Naive B cell (primary cell): Measurements from ENCODE around the gene DENND1C. TPM values are rescaled to one million over a fixed set of nuclear protein-coding genes. Genes with fewer than 3 reads are reported as not detected.

Experiments used
- ATAC-seq, 2 donors: fragments of 150-1000 bp; cut with Tn5 transposase; 2 replicates each; pipeline ENCODE4 v1.10.0; 2021; ENCODE audit warnings: low read depth in 2 of 2, mild to moderate bottlenecking in 2 of 2, moderate library complexity in 2 of 2
- DNase-seq: peaks from one replicate; pipeline ENCODE4 v3.0.0; 2022
- H3K27ac Mint-ChIP-seq, 6 donors: one replicate each; pipeline ENCODE4 v1.8.0; 2020 to 2022; ENCODE audit warnings: mild to moderate bottlenecking in 6 of 6, mixed read lengths in 6 of 6, moderate library complexity in 5 of 6, inconsistent platforms in 2 of 6
- H3K27me3 Mint-ChIP-seq, 3 donors: one replicate each; pipeline ENCODE4 v1.8.0; 2021 to 2022; ENCODE audit warnings: mixed read lengths in 3 of 3, mild to moderate bottlenecking in 1 of 3
- H3K36me3 Mint-ChIP-seq, 2 donors: one replicate each; pipeline ENCODE4 v1.8.0; 2020 to 2022; ENCODE audit warnings: mixed read lengths in 2 of 2, inconsistent platforms in 1 of 2, mild to moderate bottlenecking in 1 of 2
- H3K4me1 Mint-ChIP-seq, 3 donors: one replicate each; pipeline ENCODE4 v1.8.0; 2020 to 2022; ENCODE audit warnings: mixed read lengths in 3 of 3, inconsistent platforms in 1 of 3, mild to moderate bottlenecking in 1 of 3, moderate library complexity in 1 of 3
- H3K4me3 Mint-ChIP-seq, 8 donors: one replicate each; pipeline ENCODE4 v1.8.0; 2020 to 2022; ENCODE audit warnings: mild to moderate bottlenecking in 8 of 8, mixed read lengths in 8 of 8, moderate library complexity in 8 of 8, inconsistent platforms in 2 of 8
- H3K9me3 Mint-ChIP-seq, 7 donors: one replicate each; pipeline ENCODE4 v1.8.0; 2020 to 2022; ENCODE audit warnings: mixed read lengths in 7 of 7, mild to moderate bottlenecking in 5 of 7, inconsistent platforms in 2 of 7, moderate library complexity in 1 of 7
- polyA plus RNA-seq, 6 donors: library from polyadenylated mRNA; unstranded; fragments of 300-500 nt; fragmentation: Illumina TruSeq; gene quantifications; one replicate each; pipeline ENCODE4 v1.2.3, GENCODE V29; 2021; ENCODE audit warnings: low read depth in 6 of 6

Gene DENND1C
- polyA plus RNA-seq, 6 donors from 2014 or later, result 36.5 to 72.3 (median 39.3) TPM

DNA sequence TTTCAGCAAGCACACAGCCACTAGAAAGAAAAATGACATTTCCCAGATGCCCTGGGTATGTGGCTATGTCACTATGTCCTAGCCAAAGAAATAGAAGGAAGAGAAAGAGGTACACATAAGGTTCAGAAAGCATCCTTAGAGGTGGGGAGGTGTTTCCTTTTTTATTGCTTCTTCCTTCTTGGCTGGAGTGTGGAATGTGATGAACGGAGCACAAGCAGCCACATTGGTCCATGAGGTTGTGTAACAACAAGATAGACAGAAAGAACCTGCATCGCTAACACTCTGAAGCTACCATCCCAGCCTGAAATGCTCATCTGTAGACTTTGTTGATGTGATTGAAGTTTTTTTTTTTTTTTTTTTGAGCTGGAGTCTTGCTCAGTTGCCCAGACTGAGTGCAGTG lies 28.7 kb downstream of the DENND1C start:
- H3K9me3 Mint-ChIP-seq, result peaks cover 0 to 19% (median 7%) of the 10 kb centered on the region in 7 donors
- no peak for DNase-seq
- H3K4me3 Mint-ChIP-seq, result no peak overlapping the region
- no peak overlapping the region for H3K27ac Mint-ChIP-seq
- H3K4me1 Mint-ChIP-seq, result peaks cover 0 to 3% (median 0%) of the 10 kb centered on the region in 3 donors
- no peak for ATAC-seq
- H3K27me3 Mint-ChIP-seq, result peaks cover 0 to 6% (median 0%) of the 10 kb centered on the region in 3 donors
- peaks cover 8 to 11% of the 10 kb centered on the region in 2 donors for H3K36me3 Mint-ChIP-seq

DNA sequence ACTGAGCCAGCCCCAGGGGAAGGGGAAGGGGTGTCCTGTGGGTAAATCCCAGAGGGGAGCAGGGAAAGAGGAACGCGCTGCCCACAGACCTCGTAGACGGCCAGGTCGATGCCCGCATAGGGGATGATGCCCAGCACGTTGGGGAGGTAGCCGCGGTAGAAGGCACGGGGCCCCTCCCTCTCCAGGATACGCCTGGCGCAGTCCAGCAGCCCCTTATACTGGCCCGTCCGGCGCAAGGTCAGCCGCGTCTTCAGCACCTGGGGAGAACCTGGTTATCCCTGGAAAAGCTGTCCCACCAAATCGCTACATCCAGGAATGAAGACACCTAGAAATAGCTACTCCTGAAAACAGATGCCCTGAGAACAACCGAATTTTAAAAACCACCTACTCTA lies 29.4 kb downstream of the DENND1C start:
- H3K9me3 Mint-ChIP-seq, result peaks cover 0 to 19% (median 7%) of the 10 kb centered on the region in 7 donors
- peaks cover 0 to 6% (median 0%) of the 10 kb centered on the region in 3 donors for H3K27me3 Mint-ChIP-seq
- ATAC-seq (no peak), DNase-seq (no peak)
- no peak overlapping the region for H3K4me3 Mint-ChIP-seq
- no peaks in the 10 kb centered on the region for H3K4me1 Mint-ChIP-seq
- no peak overlapping the region for H3K27ac Mint-ChIP-seq
- H3K36me3 Mint-ChIP-seq, result peaks cover 8 to 11% of the 10 kb centered on the region in 2 donors

DNA sequence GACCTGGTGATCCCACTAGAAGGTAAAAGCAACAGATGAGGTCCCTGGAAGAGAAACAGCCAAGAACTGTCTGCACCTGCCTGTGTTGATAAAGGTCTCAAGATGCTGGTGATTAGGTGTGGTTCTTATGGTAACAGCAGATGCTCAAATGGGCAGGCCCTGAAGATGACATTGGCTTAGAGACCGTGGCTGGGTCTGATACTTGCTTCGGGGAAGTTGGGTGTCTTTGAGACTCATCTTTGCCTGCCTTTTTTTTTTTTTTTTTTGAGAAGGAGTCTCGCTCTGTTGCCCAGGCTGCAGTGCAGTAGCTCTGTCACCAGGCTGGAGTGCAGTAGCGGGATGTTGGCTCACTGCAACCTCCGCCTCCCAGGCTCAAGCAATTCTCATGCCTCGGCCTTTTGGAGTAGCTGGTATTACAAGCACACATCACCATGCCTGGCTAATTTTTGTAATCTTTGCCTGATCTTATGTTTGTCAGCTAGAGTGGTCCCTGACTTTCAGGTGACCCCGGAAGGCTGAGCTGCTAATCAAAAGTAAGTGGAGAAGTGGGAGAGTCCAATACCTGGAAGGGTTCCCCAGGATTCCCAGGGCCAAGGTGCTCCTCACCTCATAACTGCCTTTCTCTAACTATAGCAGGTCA lies 29.9 kb downstream of the DENND1C start:
- ATAC-seq (no peak), DNase-seq (no peak)
- Mint-ChIP-seq H3K4me1 (no peaks in the 10 kb centered on the region), H3K27me3 (peaks cover 0 to 6% (median 0%) of the 10 kb centered on the region in 3 donors), H3K9me3 (peaks cover 0 to 19% (median 7%) of the 10 kb centered on the region in 7 donors), H3K4me3 (no peak overlapping the region), H3K36me3 (peaks cover 9 to 14% of the 10 kb centered on the region in 2 donors), H3K27ac (peak overlapping the region in 1 of 6 donors; percentile 26)

DNA sequence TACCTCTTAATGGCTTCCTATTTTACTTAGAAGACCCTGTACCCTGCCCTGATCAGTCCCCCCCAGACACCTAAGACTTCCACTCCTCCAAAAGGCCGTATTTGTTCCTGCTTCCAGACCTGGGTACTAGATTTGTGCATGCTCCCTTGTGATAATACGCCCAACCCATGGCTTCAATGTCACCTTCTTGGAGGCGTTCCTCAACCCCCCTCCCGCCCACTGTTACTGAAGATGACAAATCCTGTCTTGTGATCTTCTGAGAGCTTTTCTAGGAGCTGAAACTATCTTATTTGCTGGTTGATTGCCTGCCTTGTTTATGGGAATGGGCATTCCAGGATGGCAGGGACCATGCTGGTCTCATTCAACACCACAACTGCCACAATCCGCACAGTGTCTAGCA lies 31.4 kb downstream of the DENND1C start:
- Mint-ChIP-seq H3K27ac (no peak overlapping the region), H3K36me3 (peaks cover 18 to 19% of the 10 kb centered on the region in 2 donors), H3K4me3 (peak overlapping the region in 1 of 8 donors; percentile 9), H3K9me3 (peaks cover 1 to 19% (median 7%) of the 10 kb centered on the region in 7 donors), H3K27me3 (peaks cover 0 to 6% (median 0%) of the 10 kb centered on the region in 3 donors), H3K4me1 (no peaks in the 10 kb centered on the region)
- ATAC-seq (no peak), DNase-seq (no peak)

GRCh38 chr19:6448045-6448444 lies 33.5 kb downstream of the DENND1C start:
- Mint-ChIP-seq H3K9me3 (peaks cover 0 to 5% (median 4%) of the 10 kb centered on the region in 7 donors), H3K27me3 (peaks cover 0 to 6% (median 0%) of the 10 kb centered on the region in 3 donors), H3K4me1 (no peaks in the 10 kb centered on the region), H3K27ac (peak overlapping the region in 1 of 6 donors; percentile 9), H3K36me3 (peaks cover 10 to 12% of the 10 kb centered on the region in 2 donors), H3K4me3 (no peak overlapping the region)
- DNase-seq (no peak), ATAC-seq (no peak)

- Mint-ChIP-seq H3K4me1 (no peaks in the 10 kb centered on the region), H3K4me3 (no peak overlapping the region), H3K27ac (peak overlapping the region in 2 of 6 donors; percentile 60 to 77), H3K27me3 (peaks cover 0 to 6% (median 0%) of the 10 kb centered on the region in 3 donors), H3K9me3 (peaks cover 0 to 5% (median 1%) of the 10 kb centered on the region in 7 donors), H3K36me3 (peaks cover 7 to 10% of the 10 kb centered on the region in 2 donors)
- no peak for ATAC-seq
- DNase-seq, result no peak
Measured at GRCh38 chr19:6446452-6446851, 35.1 kb downstream of the DENND1C start.

DNA sequence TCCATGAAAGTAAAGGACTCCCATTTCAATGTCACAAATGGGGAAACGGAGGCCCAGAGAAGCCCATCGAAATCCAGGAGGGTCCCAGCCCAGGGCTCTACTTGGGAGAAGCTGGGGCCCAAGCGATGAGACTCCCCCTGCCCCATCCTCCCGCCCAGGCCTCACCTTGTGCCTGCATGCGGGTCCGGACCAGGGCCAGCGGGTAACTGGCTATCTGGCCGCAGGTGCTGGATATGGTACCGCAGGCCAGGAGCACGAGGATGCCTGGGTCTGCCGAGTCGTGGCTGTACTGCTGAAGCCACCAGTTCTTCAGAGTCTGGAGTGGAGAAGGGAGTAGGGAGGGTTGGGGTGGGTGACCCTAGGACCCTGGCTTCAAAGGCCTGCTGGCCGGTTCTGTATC lies 37.6 kb downstream of the DENND1C start:
- Mint-ChIP-seq H3K4me3 (no peak overlapping the region), H3K9me3 (peaks cover 0 to 5% (median 1%) of the 10 kb centered on the region in 7 donors), H3K36me3 (peaks cover 7 to 10% of the 10 kb centered on the region in 2 donors), H3K27ac (no peak overlapping the region), H3K27me3 (no peaks in the 10 kb centered on the region), H3K4me1 (peaks cover 0 to 3% (median 0%) of the 10 kb centered on the region in 3 donors)
- ATAC-seq (no peak), DNase-seq (no peak)

DNA sequence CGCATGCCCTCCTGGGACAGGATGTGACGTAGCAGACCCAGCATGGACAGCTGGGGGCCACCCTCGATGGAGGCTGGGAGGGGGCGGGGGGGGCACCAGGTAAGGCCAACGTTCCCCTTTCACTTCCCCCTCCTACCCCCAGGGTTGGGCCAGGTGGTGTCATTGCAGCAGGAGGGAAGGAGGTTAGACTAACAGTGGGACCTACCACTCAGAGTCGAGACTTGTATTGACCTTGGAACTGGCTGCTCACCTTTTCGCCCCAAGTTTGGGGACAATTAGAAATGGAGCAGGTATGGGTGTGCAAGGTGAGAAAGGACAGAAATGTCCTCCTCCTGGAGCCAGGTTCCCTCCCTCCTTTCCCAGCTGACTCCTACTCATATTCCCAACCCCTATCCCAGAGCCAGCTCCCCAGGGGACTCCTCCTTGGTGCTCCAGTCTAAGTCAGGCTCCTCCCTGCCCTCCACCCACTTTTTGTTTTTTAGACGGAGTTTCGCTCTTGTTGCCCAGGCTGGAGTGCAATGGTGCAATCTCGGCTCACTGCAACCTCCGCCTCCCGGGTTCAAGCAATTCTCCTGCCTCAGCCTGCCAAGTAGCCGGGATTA lies 39.4 kb downstream of the DENND1C start:
- H3K27me3 Mint-ChIP-seq, result peaks cover 0 to 9% (median 0%) of the 10 kb centered on the region in 3 donors
- peaks cover 0 to 3% (median 0%) of the 10 kb centered on the region in 3 donors for H3K4me1 Mint-ChIP-seq
- H3K27ac Mint-ChIP-seq, result no peak overlapping the region
- ATAC-seq (no peak), DNase-seq (no peak)
- H3K9me3 Mint-ChIP-seq, result peaks cover 0 to 5% (median 1%) of the 10 kb centered on the region in 7 donors
- no peak overlapping the region for H3K4me3 Mint-ChIP-seq
- peaks cover 7 to 10% of the 10 kb centered on the region in 2 donors for H3K36me3 Mint-ChIP-seq

DNA sequence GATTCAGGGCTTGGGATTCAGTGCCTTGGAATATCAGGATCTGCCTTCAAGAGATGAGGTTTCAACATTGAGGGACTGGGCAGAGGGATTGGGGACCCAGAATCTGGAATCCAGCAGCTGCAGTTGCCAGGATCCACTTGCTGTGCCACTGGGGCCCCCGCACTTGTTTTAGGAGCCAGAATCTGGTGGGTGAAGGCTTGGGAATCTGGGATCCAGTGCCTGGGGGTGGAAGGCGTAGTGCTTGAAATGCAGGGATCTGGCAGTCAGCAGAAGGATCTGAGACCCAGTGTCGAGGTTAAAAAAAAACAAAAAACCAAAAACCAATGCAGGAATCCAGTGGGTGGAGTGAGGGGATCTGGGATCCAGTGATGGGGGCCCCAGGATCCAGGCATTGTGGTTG lies 40.7 kb downstream of the DENND1C start:
- peaks cover 0 to 9% (median 0%) of the 10 kb centered on the region in 3 donors for H3K27me3 Mint-ChIP-seq
- ATAC-seq, result no peak
- peak overlapping the region in 2 of 6 donors; percentile 24 to 30 for H3K27ac Mint-ChIP-seq

DNA sequence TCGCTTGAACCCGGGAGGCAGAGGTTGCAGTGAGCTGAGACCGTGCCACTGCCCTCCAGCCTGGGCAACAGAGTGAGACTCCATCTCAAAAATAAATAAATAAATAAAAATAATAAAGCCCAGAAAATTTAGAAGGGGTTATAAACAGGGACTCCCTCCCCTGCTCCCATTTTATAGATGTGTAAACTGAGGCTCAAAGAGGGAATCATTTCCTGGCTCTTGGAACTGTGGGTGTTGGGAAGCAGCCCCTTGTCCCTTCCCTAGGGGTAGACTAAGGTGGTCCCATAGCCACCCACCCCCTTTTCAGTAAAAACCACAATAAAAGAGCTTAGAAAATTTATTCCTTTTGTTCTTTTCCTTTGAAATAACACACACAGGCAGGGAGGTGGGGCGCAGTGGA lies 41.8 kb downstream of the DENND1C start:
- peaks cover 0 to 3% (median 0%) of the 10 kb centered on the region in 3 donors for H3K4me1 Mint-ChIP-seq
- peaks cover 0 to 9% (median 0%) of the 10 kb centered on the region in 3 donors for H3K27me3 Mint-ChIP-seq
- peaks cover 0 to 1% (median 0%) of the 10 kb centered on the region in 7 donors for H3K9me3 Mint-ChIP-seq
- DNase-seq (no peak), ATAC-seq (no peak)
- H3K36me3 Mint-ChIP-seq, result no peaks in the 10 kb centered on the region
- no peak overlapping the region for H3K27ac Mint-ChIP-seq
- no peak overlapping the region for H3K4me3 Mint-ChIP-seq

More for the DNA sequence above, 40.7 kb downstream of the DENND1C start:
- Mint-ChIP-seq H3K4me1 (peaks cover 0 to 3% (median 0%) of the 10 kb centered on the region in 3 donors), H3K36me3 (peaks cover 0 to under 1% of the 10 kb centered on the region in 2 donors), H3K9me3 (peaks cover 0 to 2% (median 0%) of the 10 kb centered on the region in 7 donors), H3K4me3 (no peak overlapping the region)
- no peak for DNase-seq

DNA sequence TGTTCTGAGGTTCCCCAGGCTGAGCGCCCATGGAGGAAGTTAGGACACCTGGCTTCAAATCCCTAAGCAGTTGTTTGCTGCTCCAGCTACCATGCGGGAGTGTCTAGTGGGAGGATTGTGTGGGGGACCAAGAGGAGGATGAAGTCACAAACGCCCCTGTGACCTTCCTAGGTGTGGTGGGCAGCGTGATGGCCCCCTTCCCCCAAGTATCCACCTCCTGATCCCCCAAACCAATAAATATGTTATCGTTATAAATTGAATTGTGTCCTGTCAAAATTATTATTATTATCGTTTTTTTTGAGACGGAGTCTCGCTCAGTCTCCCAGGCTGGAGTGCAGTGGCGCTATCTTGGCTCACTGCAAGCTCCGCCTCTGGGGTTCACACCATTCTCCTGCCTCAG lies 47.9 kb downstream of the DENND1C start, which contains the start of gene SLC25A41:
Gene SLC25A41, minus strand, starts transcription at position 101 of the 400 bp plus-strand sequence. Its CDS starts 70 bp downstream, at position 31.
- Mint-ChIP-seq H3K36me3 (no peaks in the 10 kb centered on the region), H3K4me1 (peaks cover 0 to 9% (median 5%) of the 10 kb centered on the region in 3 donors), H3K4me3 (peak within 1 kb of the TSS in 1 of 8 donors; percentile 15), H3K27ac (no peak within 1 kb of the TSS), H3K9me3 (peaks cover 0 to 2% (median 0%) of the 10 kb centered on the region in 7 donors), H3K27me3 (peaks cover 0 to 15% (median 8%) of the 10 kb centered on the region in 3 donors)
- DNase-seq (no peak), ATAC-seq (no peak)

GRCh38 chr19:6433165-6433564 lies 48.4 kb downstream of the DENND1C start:
- peaks cover 0 to 2% (median 0%) of the 10 kb centered on the region in 7 donors for H3K9me3 Mint-ChIP-seq
- no peak overlapping the region for H3K27ac Mint-ChIP-seq
- no peak for ATAC-seq
- H3K27me3 Mint-ChIP-seq, result peaks cover 0 to 10% (median 8%) of the 10 kb centered on the region in 3 donors
- H3K4me1 Mint-ChIP-seq, result peaks cover 0 to 9% (median 5%) of the 10 kb centered on the region in 3 donors
- H3K4me3 Mint-ChIP-seq, result no peak overlapping the region
- no peak for DNase-seq
- H3K36me3 Mint-ChIP-seq, result no peaks in the 10 kb centered on the region

- Mint-ChIP-seq H3K4me1 (peaks cover 0 to 9% (median 5%) of the 10 kb centered on the region in 3 donors), H3K36me3 (no peaks in the 10 kb centered on the region), H3K27ac (peak overlapping the region in 1 of 6 donors; percentile 73), H3K4me3 (peak overlapping the region in 1 of 8 donors; percentile 2), H3K27me3 (peaks cover 0 to 15% (median 8%) of the 10 kb centered on the region in 3 donors), H3K9me3 (peaks cover 0 to 2% (median 0%) of the 10 kb centered on the region in 7 donors)
- DNase-seq (no peak), ATAC-seq (no peak)
Measured at GRCh38 chr19:6431891-6432290, 49.7 kb downstream of the DENND1C start.
